Esophagus muscularis mucosa (tissue), 4 donors: Measurements from ENCODE around the gene WDCP. TPM values are rescaled to one million over a fixed set of nuclear protein-coding genes. Genes with fewer than 3 reads are reported as not detected.

ENCODE experiments used
- DNase-seq: peaks from one replicate; pipeline ENCODE4 v3.0.0-alpha.2; 2017; ENCODE audit errors: extremely low spot score
- H3K27ac ChIP-seq, 4 donors: fragments of 200-600 bp; sonication (generic); replicated peaks in 1 of 4; 1 replicate in 3 of 4; 2 replicates in 1 of 4; pipeline ENCODE4 v1.5.1; 2016 to 2019; ENCODE audit warnings: mild to moderate bottlenecking in 1 of 4
- H3K27me3 ChIP-seq, 4 donors: fragments of 200-600 bp; sonication (generic); one replicate each; pipeline versions ENCODE4 v1.5.1 to v1.6.0; 2016 to 2019
- H3K36me3 ChIP-seq, 4 donors: fragments of 200-600 bp; sonication (generic); one replicate each; pipeline ENCODE4 v1.5.1; 2016 to 2019
- H3K4me1 ChIP-seq, 4 donors: fragments of 200-600 bp; sonication (generic); one replicate each; pipeline ENCODE4 v1.5.1; 2016 to 2019
- H3K4me3 ChIP-seq, 4 donors: fragments of 200-600 bp; sonication (generic); 1 replicate in 2 of 4; 2 replicates in 2 of 4; pipeline ENCODE4 v1.5.1; 2016 to 2019; ENCODE audit warnings: mild to moderate bottlenecking in 4 of 4, moderate library complexity in 1 of 4
- H3K9me3 ChIP-seq, 4 donors: fragments of 200-600 bp; sonication (generic); 1 replicate in 3 of 4; 2 replicates in 1 of 4; pipeline ENCODE4 v1.5.1; 2016 to 2019
- CTCF ChIP-seq, 3 experiments: fragments of 200-600 bp in 2 of 3; fragments of 450-650 bp in 1 of 3; sonication (generic) in 2 of 3; IDR thresholded peaks; one replicate each; pipeline ENCODE4 v1.5.1; 2017 to 2019; ENCODE audit warnings: antibody characterized with exemption in 3 of 3, mild to moderate bottlenecking in 2 of 3, moderate library complexity in 1 of 3
- EP300 ChIP-seq: sonication (generic); formaldehyde crosslinking; IDR thresholded peaks from one replicate; pipeline ENCODE4 v1.6.1; 2017; ENCODE audit warnings: antibody characterized with exemption
- POLR2A ChIP-seq: fragments of 450-650 bp; IDR thresholded peaks from one replicate; pipeline ENCODE4 v1.6.1; 2017; ENCODE audit warnings: antibody characterized with exemption, moderate library complexity, mild to moderate bottlenecking, low read depth
- POLR2AphosphoS5 ChIP-seq, 2 donors: sonication (generic); formaldehyde crosslinking; IDR thresholded peaks; one replicate each; pipeline ENCODE4 v1.6.1; 2017; ENCODE audit warnings: antibody characterized with exemption in 2 of 2
- WGBS: methylation state at CpG from one replicate; pipeline ENCODE4 v1.1.5; 2018; 5-methylcytosine and 5-hydroxymethylcytosine counted together
- intact Hi-C: fragments of 100-400 bp; cut with DNase I; formaldehyde crosslinking; loops from one replicate; pipeline ENCODE4 v1.15.1; 2023
- total RNA-seq, 4 donors: library from RNA; depleted of rRNA; stranded (reverse); fragments of >200 nt; gene quantifications; one replicate each; pipeline versions ENCODE4 v1.1.0 to v1.2.1, GENCODE V29; 2016

WDCP gene
- total RNA-seq, 4 donors from 2014 or later, result 4.5 to 9.1 (median 6.2) TPM

- H3K27ac ChIP-seq, result no peak overlapping the region
- no peaks in the 10 kb centered on the region for H3K36me3 ChIP-seq
- intact Hi-C loops, result no loop called here
- H3K9me3 ChIP-seq, result no peaks in the 10 kb centered on the region
- H3K27me3 ChIP-seq, result peaks cover 5 to 38% (median 18%) of the 10 kb centered on the region in 4 donors
- DNase-seq, result no peak
- H3K4me1 ChIP-seq, result peaks cover 9 to 19% (median 14%) of the 10 kb centered on the region in 4 donors
- H3K4me3 ChIP-seq, result no peak overlapping the region
- no peak for TF ChIP-seq EP300
- TF ChIP-seq POLR2AphosphoS5 (IDR thresholded peaks at IDR 0.05), result no peak
- TF ChIP-seq CTCF (IDR thresholded peaks at IDR 0.05), result no peak
- no peak for TF ChIP-seq POLR2A
- WGBS, result 74% methylated on average over 9 of the region's 9 CpGs
Measured at GRCh38 chr2:24012521-24013188, 34.5 kb downstream of the WDCP start.

- WGBS, result 85% methylated on average over 7 of the region's 7 CpGs
- Histone ChIP-seq H3K9me3 (no peaks in the 10 kb centered on the region), H3K36me3 (no peaks in the 10 kb centered on the region), H3K4me1 (peaks cover 9 to 19% (median 14%) of the 10 kb centered on the region in 4 donors), H3K27me3 (peaks cover 5 to 38% (median 18%) of the 10 kb centered on the region in 4 donors), H3K27ac (no peak overlapping the region), H3K4me3 (no peak overlapping the region)
- intact Hi-C loops, result no loop called here
- no peak for DNase-seq
- TF ChIP-seq EP300, result no peak
- no peak for TF ChIP-seq CTCF (IDR thresholded peaks at IDR 0.05)
Measured at GRCh38 chr2:24011250-24012104, 35.7 kb downstream of the WDCP start.

- intact Hi-C loops, result no loop called here
- Histone ChIP-seq H3K4me1 (peaks cover 9 to 19% (median 14%) of the 10 kb centered on the region in 4 donors), H3K27me3 (peaks cover 5 to 38% (median 18%) of the 10 kb centered on the region in 4 donors), H3K9me3 (no peaks in the 10 kb centered on the region), H3K4me3 (peak overlapping the region; percentile 49 to 57 (median 50)), H3K27ac (no peak overlapping the region), H3K36me3 (no peaks in the 10 kb centered on the region)
- TF ChIP-seq POLR2A, result no peak
- TF ChIP-seq POLR2AphosphoS5 (IDR thresholded peaks at IDR 0.05), result no peak
- TF ChIP-seq EP300, result no peak
- TF ChIP-seq CTCF (IDR thresholded peaks at IDR 0.05), result no peak
- no peak for DNase-seq
- WGBS, result 82% methylated on average over 17 of the region's 37 CpGs
Measured at GRCh38 chr2:24010477-24011249, 36.5 kb downstream of the WDCP start.

- peaks cover 5 to 38% (median 18%) of the 10 kb centered on the region in 4 donors for H3K27me3 ChIP-seq
- H3K36me3 ChIP-seq, result no peaks in the 10 kb centered on the region
- H3K4me3 ChIP-seq, result peak within 1 kb of the TSS; percentile 49 to 57 (median 50)
- H3K4me1 ChIP-seq, result peaks cover 9 to 19% (median 14%) of the 10 kb centered on the region in 4 donors
- no peak within 1 kb of the TSS for H3K27ac ChIP-seq
- TF ChIP-seq POLR2A, result no peak
- no peak for TF ChIP-seq EP300
- no peak for TF ChIP-seq POLR2AphosphoS5 (IDR thresholded peaks at IDR 0.05)
- no peak for TF ChIP-seq CTCF (IDR thresholded peaks at IDR 0.05)
- no peak for DNase-seq
- H3K9me3 ChIP-seq, result no peaks in the 10 kb centered on the region
- intact Hi-C loops, result no loop called here
- 20% methylated on average over 2 of the region's 75 CpGs for WGBS
Measured at GRCh38 chr2:24009680-24010476, 37.3 kb downstream of the WDCP start, which contains the start of gene MFSD2B. Gene MFSD2B (plus strand): TSS chr2:24010085. CDS start chr2:24010097, 12 bp downstream.
